Caco-2 (cell line): Measurements from ENCODE around the gene FBN2. TPM values are rescaled to one million over a fixed set of nuclear protein-coding genes. Genes with fewer than 3 reads are reported as not detected.

Source experiments
- BruUV-seq: library from RNA; stranded (reverse); fragments of 400-500 nt; replicated peaks from 2 replicates; lab custom pipeline; 2021; lab: Mats Ljungman, UMichigan
- CTCF ChIA-PET: fragments of 300-600 bp; sonication (Branson Sonifier 250); formaldehyde crosslinking; loops from one replicate; lab custom pipeline; 2022; ENCODE audit warnings: antibody characterized with exemption; lab: Charles Lee
- POLR2A ChIA-PET: fragments of 300-600 bp; sonication (Branson Sonifier 250); formaldehyde crosslinking; loops from one replicate; lab custom pipeline; 2022; ENCODE audit warnings: antibody characterized with exemption; lab: Charles Lee
- DNase-seq, 2 experiments: peaks; one replicate each; pipeline versions ENCODE4 v3.0.0 to v3.0.0-alpha.2; 2020 to 2022
- H3K27me3 ChIP-seq: replicated peaks from 2 replicates; pipeline ENCODE4 v1.6.0; 2011; ENCODE audit warnings: low read length; ENCODE audit not compliant: control insufficient read depth, insufficient read depth
- H3K36me3 ChIP-seq: 2 replicates; pipeline ENCODE4 v1.5.1; 2011; ENCODE audit warnings: low read length; ENCODE audit not compliant: control insufficient read depth, insufficient read depth
- H3K4me1 ChIP-seq: fragments of 250-450 bp; sonication (Bioruptor Pico); 2 replicates; pipeline ENCODE4 v1.5.1; 2020; ENCODE audit warnings: mild to moderate bottlenecking
- H3K4me3 ChIP-seq: 2 replicates; pipeline ENCODE4 v1.5.1; 2011; ENCODE audit warnings: low read depth, mild to moderate bottlenecking, control low read depth, low read length
- H3K9me3 ChIP-seq: fragments of 250-450 bp; sonication (Bioruptor Pico); 2 replicates; pipeline ENCODE4 v1.5.1; 2020; ENCODE audit warnings: mild to moderate bottlenecking, moderate library complexity
- H3K27ac Mint-ChIP-seq: one replicate; pipeline ENCODE4 v1.8.0; 2022; ENCODE audit warnings: mixed read lengths; ENCODE audit not compliant: unreplicated experiment
- H3K27me3 Mint-ChIP-seq: one replicate; pipeline ENCODE4 v1.8.0; 2022; ENCODE audit warnings: mixed read lengths; ENCODE audit not compliant: insufficient read depth, unreplicated experiment
- H3K36me3 Mint-ChIP-seq: one replicate; pipeline ENCODE4 v1.8.0; 2022; ENCODE audit warnings: mild to moderate bottlenecking, mixed read lengths; ENCODE audit not compliant: insufficient read depth, unreplicated experiment
- H3K4me1 Mint-ChIP-seq: one replicate; pipeline ENCODE4 v1.8.0; 2022; ENCODE audit warnings: low read depth, mixed read lengths; ENCODE audit not compliant: unreplicated experiment
- H3K4me3 Mint-ChIP-seq: one replicate; pipeline ENCODE4 v1.8.0; 2022; ENCODE audit warnings: mild to moderate bottlenecking, moderate library complexity, mixed read lengths; ENCODE audit not compliant: unreplicated experiment
- H3K9me3 Mint-ChIP-seq: one replicate; pipeline ENCODE4 v1.8.0; 2022; ENCODE audit warnings: mixed read lengths; ENCODE audit not compliant: unreplicated experiment
- intact Hi-C: fragments of 100-400 bp; cut with micrococcal nuclease; formaldehyde crosslinking; loops from one replicate; pipeline ENCODE4 v1.10.0; 2022; ENCODE audit not compliant: unreplicated experiment
- total RNA-seq: library from RNA; stranded (reverse); gene quantifications from 2 replicates; pipeline ENCODE4 v1.2.3, GENCODE V29; 2022
- TF ChIP-seq, protein P1 (sequence below), 2 experiments: fragments of 200-600 bp in 1 of 2; IDR thresholded peaks; 1 replicate in 1 of 2; 2 replicates in 1 of 2; pipeline versions ENCODE4 v1.5.1 to v1.8.0; 2011 to 2022; ENCODE audit warnings: antibody characterized with exemption in 1 of 2, control low read depth in 1 of 2, inconsistent platforms in 1 of 2, low read depth in 1 of 2, low read length in 1 of 2, mild to moderate bottlenecking in 1 of 2, moderate library complexity in 1 of 2; ENCODE audit not compliant: insufficient read depth in 1 of 2, severe bottlenecking in 1 of 2, unreplicated experiment in 1 of 2

FBN2 gene
- total RNA-seq, 1 experiment from 2014 or later = 0.09 TPM

DNA sequence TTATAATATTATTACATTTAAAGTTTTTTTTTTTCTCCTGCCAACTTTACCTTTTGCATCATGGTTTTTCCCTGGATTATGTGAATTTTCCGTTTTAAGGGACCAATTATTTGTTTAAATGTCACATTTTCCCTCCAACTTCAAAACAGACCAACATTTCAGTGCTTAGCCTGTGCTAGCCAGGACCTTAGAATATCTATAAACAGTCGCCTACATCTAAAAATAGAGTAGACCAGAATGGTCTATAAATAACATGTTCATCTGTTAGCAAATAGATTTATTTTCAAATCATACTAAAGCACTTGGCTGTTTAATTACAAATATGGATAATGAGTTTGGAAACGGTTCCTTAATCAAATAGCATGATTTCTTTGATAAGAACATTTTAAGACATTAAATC lies 192.0 kb downstream of the FBN2 start:
- H3K36me3 Mint-ChIP-seq = no peaks in the 10 kb centered on the region
- intact Hi-C loops = no loop called here
- H3K27ac Mint-ChIP-seq = no peak overlapping the region
- no peaks in the 10 kb centered on the region for H3K27me3 ChIP-seq
- TF ChIP-seq, protein P1, sequence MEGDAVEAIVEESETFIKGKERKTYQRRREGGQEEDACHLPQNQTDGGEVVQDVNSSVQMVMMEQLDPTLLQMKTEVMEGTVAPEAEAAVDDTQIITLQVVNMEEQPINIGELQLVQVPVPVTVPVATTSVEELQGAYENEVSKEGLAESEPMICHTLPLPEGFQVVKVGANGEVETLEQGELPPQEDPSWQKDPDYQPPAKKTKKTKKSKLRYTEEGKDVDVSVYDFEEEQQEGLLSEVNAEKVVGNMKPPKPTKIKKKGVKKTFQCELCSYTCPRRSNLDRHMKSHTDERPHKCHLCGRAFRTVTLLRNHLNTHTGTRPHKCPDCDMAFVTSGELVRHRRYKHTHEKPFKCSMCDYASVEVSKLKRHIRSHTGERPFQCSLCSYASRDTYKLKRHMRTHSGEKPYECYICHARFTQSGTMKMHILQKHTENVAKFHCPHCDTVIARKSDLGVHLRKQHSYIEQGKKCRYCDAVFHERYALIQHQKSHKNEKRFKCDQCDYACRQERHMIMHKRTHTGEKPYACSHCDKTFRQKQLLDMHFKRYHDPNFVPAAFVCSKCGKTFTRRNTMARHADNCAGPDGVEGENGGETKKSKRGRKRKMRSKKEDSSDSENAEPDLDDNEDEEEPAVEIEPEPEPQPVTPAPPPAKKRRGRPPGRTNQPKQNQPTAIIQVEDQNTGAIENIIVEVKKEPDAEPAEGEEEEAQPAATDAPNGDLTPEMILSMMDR (IDR thresholded peaks at IDR 0.05; ENCODE audit: insufficient read depth in 1 of 2, low read depth in 1 of 2, low read length in 1 of 2, severe bottlenecking in 1 of 2, unreplicated experiment in 1 of 2) = no peak
- no peaks in the 10 kb centered on the region for H3K4me1 ChIP-seq
- no peaks in the 10 kb centered on the region for H3K36me3 ChIP-seq
- no peaks in the 10 kb centered on the region for H3K27me3 Mint-ChIP-seq
- ChIA-PET POLR2A (no interaction called here), CTCF (no interaction called here)
- peaks cover 14% of the 10 kb centered on the region for H3K9me3 Mint-ChIP-seq
- BruUV-seq = no TSS peak
- no peak for DNase-seq
- H3K9me3 ChIP-seq = no peaks in the 10 kb centered on the region
- no peak overlapping the region for H3K4me3 ChIP-seq
- H3K4me3 Mint-ChIP-seq = no peak overlapping the region
- no peaks in the 10 kb centered on the region for H3K4me1 Mint-ChIP-seq

GRCh38 chr5:128345247-128345646 lies 192.8 kb downstream of the FBN2 start:
- no peaks in the 10 kb centered on the region for H3K4me1 Mint-ChIP-seq
- peaks cover 14% of the 10 kb centered on the region for H3K9me3 Mint-ChIP-seq
- no peak for DNase-seq
- Histone ChIP-seq H3K27me3 (no peaks in the 10 kb centered on the region), H3K9me3 (no peaks in the 10 kb centered on the region), H3K4me1 (no peaks in the 10 kb centered on the region), H3K36me3 (no peaks in the 10 kb centered on the region), H3K4me3 (no peak overlapping the region)
- POLR2A ChIA-PET = no interaction called here
- no peaks in the 10 kb centered on the region for H3K27me3 Mint-ChIP-seq
- TF ChIP-seq, protein P1 (IDR thresholded peaks at IDR 0.05; ENCODE audit: insufficient read depth in 1 of 2, low read depth in 1 of 2, low read length in 1 of 2, severe bottlenecking in 1 of 2, unreplicated experiment in 1 of 2) = no peak
- no peak overlapping the region for H3K27ac Mint-ChIP-seq
- no peaks in the 10 kb centered on the region for H3K36me3 Mint-ChIP-seq
- no TSS peak for BruUV-seq
- intact Hi-C loops = no loop called here
- no peak overlapping the region for H3K4me3 Mint-ChIP-seq
- CTCF ChIA-PET = no interaction called here

DNA sequence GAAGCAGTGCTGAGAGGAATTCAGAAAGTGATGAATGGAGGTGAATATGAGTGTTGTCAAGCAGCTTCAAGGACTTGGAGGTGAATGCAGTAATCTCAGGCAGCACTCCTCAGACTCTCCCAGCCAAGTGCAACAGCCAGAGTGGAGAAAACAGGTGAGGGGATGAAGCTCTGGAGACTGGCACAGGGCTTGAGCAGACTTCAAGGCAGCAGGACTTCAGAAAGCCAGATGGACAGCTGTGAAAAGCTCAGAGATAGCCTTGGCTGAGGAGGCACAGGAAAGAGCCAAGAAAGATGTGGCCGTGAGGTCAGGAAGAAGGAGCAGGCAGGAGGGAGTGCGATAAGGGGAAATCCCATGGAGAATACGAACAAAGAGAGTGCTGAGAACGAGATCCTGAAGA lies 194.9 kb downstream of the FBN2 start:
- no peak for DNase-seq
- TF ChIP-seq, protein P1 (IDR thresholded peaks at IDR 0.05; ENCODE audit: insufficient read depth in 1 of 2, low read depth in 1 of 2, low read length in 1 of 2, severe bottlenecking in 1 of 2, unreplicated experiment in 1 of 2) = no peak
- Mint-ChIP-seq H3K27me3 (no peaks in the 10 kb centered on the region), H3K4me1 (no peaks in the 10 kb centered on the region), H3K27ac (no peak overlapping the region), H3K9me3 (peaks cover 14% of the 10 kb centered on the region), H3K36me3 (no peaks in the 10 kb centered on the region), H3K4me3 (no peak overlapping the region)
- BruUV-seq = no TSS peak
- H3K4me1 ChIP-seq = no peaks in the 10 kb centered on the region
- H3K4me3 ChIP-seq = no peak overlapping the region
- no peaks in the 10 kb centered on the region for H3K36me3 ChIP-seq
- ChIA-PET POLR2A (no interaction called here), CTCF (no interaction called here)
- no peaks in the 10 kb centered on the region for H3K9me3 ChIP-seq
- intact Hi-C loops = no loop called here
- no peaks in the 10 kb centered on the region for H3K27me3 ChIP-seq
